IMR-90 (cell line): Measurements from ENCODE around the gene CCDC12.

Experiments
- BHLHE40 ChIP-seq: fragments of 150-350 bp; IDR thresholded peaks from 2 replicates; pipeline ENCODE4 v1.6.1; 2016; ENCODE audit warnings: mild to moderate bottlenecking, low read depth, low read length
- CEBPB ChIP-seq: IDR thresholded peaks from 2 replicates; pipeline ENCODE4 v1.6.1; 2012; ENCODE audit warnings: low read depth, low read length, improper control_type of control experiment
- FOS ChIP-seq: fragments of 150-350 bp; IDR thresholded peaks from 2 replicates; pipeline ENCODE4 v1.6.1; 2016; ENCODE audit warnings: low read depth, low read length
- MAFK ChIP-seq: IDR thresholded peaks from 2 replicates; pipeline ENCODE4 v1.6.1; 2012; ENCODE audit warnings: low read depth, low read length, improper control_type of control experiment
- MAZ ChIP-seq: IDR thresholded peaks from 2 replicates; pipeline ENCODE4 v1.6.1; 2012; ENCODE audit warnings: low read depth, mild to moderate bottlenecking, low read length, improper control_type of control experiment, moderate library complexity, borderline replicate concordance
- MXI1 ChIP-seq: IDR thresholded peaks from 2 replicates; pipeline ENCODE4 v1.6.1; 2012; ENCODE audit warnings: low read depth, mild to moderate bottlenecking, low read length, moderate library complexity, borderline replicate concordance
- NFE2L2 ChIP-seq: fragments of 150-350 bp; IDR thresholded peaks from 2 replicates; pipeline ENCODE4 v1.6.1; 2016; ENCODE audit warnings: low read depth, mild to moderate bottlenecking, low read length
- POLR2A ChIP-seq: IDR thresholded peaks from 2 replicates; pipeline ENCODE4 v1.6.1; 2012; ENCODE audit warnings: mild to moderate bottlenecking, low read depth, low read length
- RAD21 ChIP-seq: IDR thresholded peaks from 2 replicates; pipeline ENCODE4 v1.6.1; 2012; ENCODE audit warnings: low read length, improper control_type of control experiment
- RCOR1 ChIP-seq: IDR thresholded peaks from 2 replicates; pipeline ENCODE4 v1.6.1; 2012; ENCODE audit warnings: mild to moderate bottlenecking, low read length, improper control_type of control experiment; ENCODE audit not compliant: insufficient replicate concordance
- SMC3 ChIP-seq: fragments of 150-350 bp; IDR thresholded peaks from 2 replicates; pipeline ENCODE4 v1.6.1; 2016; ENCODE audit warnings: low read depth, mild to moderate bottlenecking, antibody characterized with exemption, low read length, moderate library complexity
- USF2 ChIP-seq: fragments of 150-350 bp; IDR thresholded peaks from 2 replicates; pipeline ENCODE4 v1.6.1; 2017; ENCODE audit warnings: mild to moderate bottlenecking, antibody characterized with exemption, low read length, low read depth
- TF ChIP-seq, protein P1 (sequence below): conservative IDR thresholded peaks from 2 replicates; pipeline ENCODE4 v1.5.1; 2012; ENCODE audit warnings: mild to moderate bottlenecking, low read depth, low read length, improper control_type of control experiment

- TF ChIP-seq MXI1 (no peak), FOS (no peak), POLR2A (no peak), NFE2L2 (no peak), RAD21 (no peak), CEBPB (no peak), MAZ (no peak), SMC3 (no peak), USF2 (no peak), MAFK (no peak), RCOR1 (no peak), BHLHE40 (no peak)
- TF ChIP-seq, protein P1, sequence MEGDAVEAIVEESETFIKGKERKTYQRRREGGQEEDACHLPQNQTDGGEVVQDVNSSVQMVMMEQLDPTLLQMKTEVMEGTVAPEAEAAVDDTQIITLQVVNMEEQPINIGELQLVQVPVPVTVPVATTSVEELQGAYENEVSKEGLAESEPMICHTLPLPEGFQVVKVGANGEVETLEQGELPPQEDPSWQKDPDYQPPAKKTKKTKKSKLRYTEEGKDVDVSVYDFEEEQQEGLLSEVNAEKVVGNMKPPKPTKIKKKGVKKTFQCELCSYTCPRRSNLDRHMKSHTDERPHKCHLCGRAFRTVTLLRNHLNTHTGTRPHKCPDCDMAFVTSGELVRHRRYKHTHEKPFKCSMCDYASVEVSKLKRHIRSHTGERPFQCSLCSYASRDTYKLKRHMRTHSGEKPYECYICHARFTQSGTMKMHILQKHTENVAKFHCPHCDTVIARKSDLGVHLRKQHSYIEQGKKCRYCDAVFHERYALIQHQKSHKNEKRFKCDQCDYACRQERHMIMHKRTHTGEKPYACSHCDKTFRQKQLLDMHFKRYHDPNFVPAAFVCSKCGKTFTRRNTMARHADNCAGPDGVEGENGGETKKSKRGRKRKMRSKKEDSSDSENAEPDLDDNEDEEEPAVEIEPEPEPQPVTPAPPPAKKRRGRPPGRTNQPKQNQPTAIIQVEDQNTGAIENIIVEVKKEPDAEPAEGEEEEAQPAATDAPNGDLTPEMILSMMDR, result no peak
Measured at GRCh38 chr3:46991406-46992165, 15.0 kb upstream of the CCDC12 start.
